Body of pancreas (tissue), 4 donors: ENCODE data around the gene TUBA8. TPM values are rescaled to one million over a fixed set of nuclear protein-coding genes. Genes with fewer than 3 reads are reported as not detected.

ENCODE experiments used
- ATAC-seq: fragments of 150-250 bp; one replicate; pipeline ENCODE4 v1.9.1; 2016
- DNase-seq, 4 donors: peaks; one replicate each; pipeline ENCODE4 v3.0.0-alpha.2; 2019
- H3K27ac ChIP-seq, 4 donors: fragments of 200-600 bp; sonication (generic); 1 replicate in 3 of 4; 2 replicates in 1 of 4; pipeline versions ENCODE4 v1.5.1 to v1.6.1; 2016 to 2019; ENCODE audit warnings: mild to moderate bottlenecking in 1 of 4, mixed read lengths in 1 of 4, moderate library complexity in 1 of 4
- H3K27me3 ChIP-seq, 2 donors: fragments of 200-600 bp; sonication (generic); one replicate each; pipeline ENCODE4 v1.6.0; 2016; ENCODE audit warnings: mild to moderate bottlenecking in 1 of 2
- H3K36me3 ChIP-seq, 2 donors: fragments of 200-600 bp; sonication (generic); replicated peaks in 1 of 2; 2 replicates each; pipeline ENCODE4 v1.5.1; 2016; ENCODE audit warnings: low read depth in 2 of 2; ENCODE audit not compliant: insufficient read depth in 1 of 2
- H3K4me1 ChIP-seq: fragments of 200-600 bp; sonication (generic); one replicate; pipeline ENCODE4 v1.6.0; 2016
- H3K4me3 ChIP-seq, 2 donors: fragments of 200-600 bp; sonication (generic); 1 replicate in 1 of 2; 2 replicates in 1 of 2; pipeline ENCODE4 v1.5.1; 2016 to 2019
- H3K9me3 ChIP-seq, 3 donors: fragments of 200-600 bp; sonication (generic); 1 replicate in 2 of 3; 2 replicates in 1 of 3; pipeline ENCODE4 v1.5.1; 2016
- POLR2A ChIP-seq, 3 donors: fragments of 450-650 bp; IDR thresholded peaks; one replicate each; pipeline ENCODE4 v1.6.1; 2016; ENCODE audit warnings: antibody characterized with exemption in 3 of 3, mild to moderate bottlenecking in 2 of 3
- WGBS, 2 donors: methylation state at CpG; one replicate each; pipeline ENCODE4 v1.1.5; 2017; 5-methylcytosine and 5-hydroxymethylcytosine counted together
- intact Hi-C: fragments of 100-400 bp; cut with DNase I; formaldehyde crosslinking; loops from one replicate; pipeline ENCODE4 v1.15.1; 2023
- total RNA-seq, 2 donors: library from RNA; depleted of rRNA; stranded (reverse); fragments of >200 nt; gene quantifications; one replicate each; pipeline ENCODE4 v1.1.0, GENCODE V29; 2016
- TF ChIP-seq, protein P1 (sequence below), 7 experiments: fragments of 450-650 bp in 4 of 7; fragments of 200-600 bp in 3 of 7; sonication (generic) in 3 of 7; IDR thresholded peaks; one replicate each; pipeline ENCODE4 v1.5.1; 2016 to 2019; ENCODE audit warnings: antibody characterized with exemption in 7 of 7

Gene TUBA8
- total RNA-seq, 2 donors from 2014 or later: 5.2 to 8.6 TPM

DNA sequence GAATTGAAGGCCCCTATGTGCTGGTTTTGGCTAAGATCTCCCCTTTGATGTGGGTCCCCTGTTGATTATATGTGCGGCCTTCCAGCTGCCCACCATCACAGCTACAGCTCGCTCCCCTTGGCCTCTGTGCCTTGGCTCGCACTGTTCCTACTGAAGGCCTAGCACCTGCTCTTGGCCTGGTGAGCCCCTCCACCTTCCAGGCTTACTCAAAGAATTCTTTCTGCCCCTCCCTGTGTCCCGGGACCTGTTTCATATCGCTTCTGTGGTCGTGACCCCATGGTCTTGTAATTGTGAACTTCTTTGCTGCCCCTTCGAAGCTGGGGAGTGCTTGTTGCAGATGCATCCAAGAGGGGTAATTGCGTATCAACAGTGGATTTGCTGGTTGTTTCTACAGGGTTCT is 20.3 kb upstream of the TUBA8 start:
- 95 to 97% methylated on average over 8 of the region's 8 CpGs for WGBS, 2 donors
- no peaks in the 10 kb centered on the region for H3K9me3 ChIP-seq
- no peak for TF ChIP-seq POLR2A (IDR thresholded peaks at IDR 0.05)
- TF ChIP-seq, protein P1, sequence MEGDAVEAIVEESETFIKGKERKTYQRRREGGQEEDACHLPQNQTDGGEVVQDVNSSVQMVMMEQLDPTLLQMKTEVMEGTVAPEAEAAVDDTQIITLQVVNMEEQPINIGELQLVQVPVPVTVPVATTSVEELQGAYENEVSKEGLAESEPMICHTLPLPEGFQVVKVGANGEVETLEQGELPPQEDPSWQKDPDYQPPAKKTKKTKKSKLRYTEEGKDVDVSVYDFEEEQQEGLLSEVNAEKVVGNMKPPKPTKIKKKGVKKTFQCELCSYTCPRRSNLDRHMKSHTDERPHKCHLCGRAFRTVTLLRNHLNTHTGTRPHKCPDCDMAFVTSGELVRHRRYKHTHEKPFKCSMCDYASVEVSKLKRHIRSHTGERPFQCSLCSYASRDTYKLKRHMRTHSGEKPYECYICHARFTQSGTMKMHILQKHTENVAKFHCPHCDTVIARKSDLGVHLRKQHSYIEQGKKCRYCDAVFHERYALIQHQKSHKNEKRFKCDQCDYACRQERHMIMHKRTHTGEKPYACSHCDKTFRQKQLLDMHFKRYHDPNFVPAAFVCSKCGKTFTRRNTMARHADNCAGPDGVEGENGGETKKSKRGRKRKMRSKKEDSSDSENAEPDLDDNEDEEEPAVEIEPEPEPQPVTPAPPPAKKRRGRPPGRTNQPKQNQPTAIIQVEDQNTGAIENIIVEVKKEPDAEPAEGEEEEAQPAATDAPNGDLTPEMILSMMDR (IDR thresholded peaks at IDR 0.05): no peak
- intact Hi-C loops: no loop called here
- peaks cover 25% of the 10 kb centered on the region for H3K4me1 ChIP-seq
- DNase-seq (no peak), ATAC-seq (no peak)
- H3K36me3 ChIP-seq: peaks cover under 1 to 16% of the 10 kb centered on the region in 2 donors
- H3K27me3 ChIP-seq: no peaks in the 10 kb centered on the region
- no peak overlapping the region for H3K27ac ChIP-seq
- no peak overlapping the region for H3K4me3 ChIP-seq

DNA sequence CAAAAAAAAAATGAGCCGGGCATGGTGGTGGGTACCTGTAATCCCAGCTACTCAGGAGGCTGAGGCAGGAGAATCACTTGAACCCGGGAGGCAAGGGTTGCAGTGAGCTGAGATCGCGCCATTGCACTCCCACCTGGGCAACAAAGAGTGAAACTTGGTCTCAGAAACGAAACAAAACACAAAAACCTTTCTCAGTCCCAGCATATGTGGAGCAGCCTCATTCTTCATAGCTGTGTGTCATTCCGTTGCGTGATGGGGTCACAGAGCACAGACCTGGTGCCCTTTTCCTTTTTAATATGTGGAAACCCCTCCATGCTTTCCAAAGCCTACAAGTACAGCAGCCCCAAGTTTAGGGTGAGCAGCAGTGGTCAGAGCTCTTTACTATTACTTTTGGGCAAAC is 19.1 kb upstream of the TUBA8 start:
- no peaks in the 10 kb centered on the region for H3K9me3 ChIP-seq
- H3K36me3 ChIP-seq: peaks cover 0 to 14% of the 10 kb centered on the region in 2 donors
- peaks cover 25% of the 10 kb centered on the region for H3K4me1 ChIP-seq
- H3K27me3 ChIP-seq: no peaks in the 10 kb centered on the region
- intact Hi-C loops: no loop called here
- ATAC-seq (peak; percentile 20), DNase-seq (no peak)
- TF ChIP-seq POLR2A (IDR thresholded peaks at IDR 0.05): no peak
- TF ChIP-seq, protein P1 (IDR thresholded peaks at IDR 0.05): no peak
- H3K4me3 ChIP-seq: no peak overlapping the region
- 55 to 58% methylated on average over 7 of the region's 7 CpGs for WGBS, 2 donors
- peak overlapping the region; percentile 69 to 92 (median 89) for H3K27ac ChIP-seq

DNA sequence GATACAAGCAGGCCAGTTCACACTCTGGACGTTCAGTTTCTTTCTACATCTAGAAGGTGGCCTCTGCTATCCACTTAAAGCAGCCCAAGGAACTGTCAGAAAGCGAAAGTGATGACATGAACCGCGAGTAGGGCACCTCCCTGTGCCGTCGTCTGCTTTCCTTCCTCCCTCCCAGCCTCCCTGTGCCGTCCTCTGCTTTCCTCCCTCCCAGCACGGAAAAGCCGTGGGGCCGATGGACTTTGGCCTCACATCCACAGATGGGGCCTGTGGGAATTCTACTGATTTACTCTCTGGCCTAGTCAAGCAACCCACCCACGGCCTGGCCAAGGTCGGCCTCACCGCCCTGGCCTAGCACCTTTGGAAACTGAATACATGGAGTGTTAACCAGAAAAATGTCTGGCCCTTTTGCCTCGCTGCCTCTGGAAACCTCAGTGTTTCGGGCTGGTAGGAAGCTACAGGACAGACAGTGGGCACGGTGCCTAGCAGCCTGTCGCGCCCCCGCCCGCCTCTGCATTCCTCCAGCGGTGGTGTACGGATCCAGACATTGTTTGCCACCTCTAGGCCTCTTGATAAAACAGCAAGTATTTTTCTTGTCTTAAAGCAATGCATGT is 18.6 kb upstream of the TUBA8 start:
- intact Hi-C loops: no loop called here
- peaks cover 0 to 14% of the 10 kb centered on the region in 2 donors for H3K36me3 ChIP-seq
- H3K27me3 ChIP-seq: no peaks in the 10 kb centered on the region
- H3K27ac ChIP-seq: peak overlapping the region; percentile 69 to 92 (median 89)
- 7 to 8% methylated on average over 22 of the region's 22 CpGs for WGBS, 2 donors
- no peak overlapping the region for H3K4me3 ChIP-seq
- peaks cover 25% of the 10 kb centered on the region for H3K4me1 ChIP-seq
- TF ChIP-seq, protein P1 (IDR thresholded peaks at IDR 0.05): peak in 4 of 7 experiments; percentile 23 to 42 (median 29)
- TF ChIP-seq POLR2A (IDR thresholded peaks at IDR 0.05): peak in 2 of 3 donors; percentile 29 to 30
- peak; percentile 86 for ATAC-seq
- H3K9me3 ChIP-seq: no peaks in the 10 kb centered on the region
- peak; percentile 73 to 84 (median 80) for DNase-seq

DNA sequence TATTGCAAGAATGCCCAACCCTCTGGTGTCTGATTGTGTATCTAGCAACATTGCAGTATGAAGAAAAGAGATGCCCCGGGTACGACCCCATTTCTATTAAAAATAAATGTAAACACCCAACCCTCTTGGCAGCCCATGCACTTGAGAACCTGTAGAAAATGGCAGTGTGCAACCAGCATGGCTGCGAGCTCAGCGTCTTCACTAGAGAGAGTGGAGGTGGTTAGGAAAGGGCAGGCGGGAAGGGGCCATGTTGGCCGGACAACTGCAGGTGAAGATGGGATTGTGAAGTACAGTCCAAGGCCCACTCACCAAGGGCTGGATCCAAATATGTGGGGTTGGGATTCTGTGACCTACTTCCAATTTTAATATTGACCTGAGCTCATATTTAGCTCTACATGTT is 16.9 kb upstream of the TUBA8 start:
- Histone ChIP-seq H3K4me1 (peaks cover 25% of the 10 kb centered on the region), H3K27ac (no peak overlapping the region)

More for the DNA sequence above, 16.9 kb upstream of the TUBA8 start:
- no peak for ATAC-seq
- peaks cover 0 to 1% of the 10 kb centered on the region in 2 donors for H3K36me3 ChIP-seq
- no peak for TF ChIP-seq POLR2A (IDR thresholded peaks at IDR 0.05)
- TF ChIP-seq, protein P1 (IDR thresholded peaks at IDR 0.05): no peak
- H3K4me3 ChIP-seq: no peak overlapping the region
- H3K9me3 ChIP-seq: no peaks in the 10 kb centered on the region
- intact Hi-C loops: no loop called here
- no peak for DNase-seq
- 91 to 96% methylated on average over 6 of the region's 6 CpGs for WGBS, 2 donors
- no peaks in the 10 kb centered on the region for H3K27me3 ChIP-seq
